Bone marrow (tissue), 2 donors: ENCODE measurements around the gene ARG1.
"Not testable (repeated sequence)": the region's sequence is repeated elsewhere in the genome, so short reads cannot be mapped to it uniquely, and the experiment has no call there.

ENCODE experiments used
- DNase-seq, 2 donors: peaks; one replicate each; lab custom pipeline; 2025; lab: John Stamatoyannopoulos, UW

Gene ARG1

DNA sequence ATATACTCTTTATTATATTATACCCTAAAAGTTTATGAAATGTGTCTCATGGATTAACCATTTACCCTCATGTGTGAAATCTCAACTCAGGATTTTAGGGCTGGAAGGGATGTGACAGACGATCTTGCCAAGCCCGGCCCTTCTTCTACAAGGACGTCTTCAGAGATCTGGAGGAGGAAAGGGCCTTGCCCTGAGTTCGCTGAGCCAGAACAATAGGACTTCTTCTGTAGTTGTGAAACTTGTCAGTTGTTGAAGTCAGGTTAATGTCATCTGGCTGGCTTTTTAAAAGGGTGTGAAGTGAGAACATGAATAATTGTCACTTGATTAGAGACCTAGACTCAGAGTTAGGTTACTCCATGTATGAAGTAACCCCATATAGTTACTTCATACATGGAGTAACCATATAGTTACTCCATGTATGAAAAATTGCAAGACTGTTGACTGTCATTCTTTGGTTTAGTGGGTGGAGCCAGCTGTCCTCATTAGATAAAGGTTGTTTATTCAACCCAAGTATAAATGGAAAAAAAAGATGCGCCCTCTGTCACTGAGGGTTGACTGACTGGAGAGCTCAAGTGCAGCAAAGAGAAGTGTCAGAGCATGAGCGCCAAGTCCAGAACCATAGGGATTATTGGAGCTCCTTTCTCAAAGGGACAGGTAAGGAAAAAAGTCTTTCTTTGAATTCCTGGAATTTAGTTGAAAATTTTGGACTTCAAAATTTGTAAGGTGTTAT, at the start of gene ARG1:
ARG1 (plus strand) TSS at position 541 of the 730 bp plus-strand sequence; CDS start at position 598, 57 bp downstream.
- DNase-seq, result no peak

- DNase-seq, result no peak
These were observed 48.9 kb upstream of the ARG1 start for GRCh38 chr6:131523988-131524673.

DNA sequence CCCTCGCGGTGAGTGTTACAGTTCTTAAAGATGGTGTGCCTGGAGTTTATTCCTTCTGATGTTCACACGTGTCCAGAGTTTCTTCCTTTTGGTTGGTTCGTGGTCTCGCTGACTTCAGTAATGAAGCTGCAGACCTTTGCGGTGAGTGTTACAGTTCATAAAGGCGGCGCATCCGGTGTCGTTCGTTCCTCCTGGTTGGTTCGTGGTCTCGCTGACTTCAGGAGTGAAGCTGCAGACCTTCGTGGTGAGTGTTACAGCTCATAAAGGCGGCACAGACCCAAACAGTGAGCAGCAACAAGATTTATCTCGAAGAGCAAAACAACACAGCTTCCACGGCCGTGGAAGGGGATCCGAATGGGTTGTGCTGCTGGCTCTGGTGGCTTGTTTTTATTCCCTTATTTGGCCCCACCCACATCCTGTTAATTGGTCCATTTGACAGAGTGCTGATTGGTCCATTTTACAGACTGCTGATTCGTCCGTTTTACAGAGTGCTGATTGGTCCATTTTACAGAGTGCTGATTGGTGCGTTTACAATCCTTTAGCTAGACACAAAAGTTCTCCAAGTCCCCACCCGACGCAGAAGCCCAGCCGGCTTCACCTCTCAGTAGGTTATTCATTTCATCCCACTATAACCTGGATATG, 48.2 kb upstream of the ARG1 start:
- DNase-seq, result no peak

GRCh38 chr6:131530936-131531335, 42.1 kb upstream of the ARG1 start:
- DNase-seq, result not testable (repeated sequence)

- DNase-seq, result not testable (repeated sequence)
These were observed 41.3 kb upstream of the ARG1 start for GRCh38 chr6:131531681-131532080.

DNA sequence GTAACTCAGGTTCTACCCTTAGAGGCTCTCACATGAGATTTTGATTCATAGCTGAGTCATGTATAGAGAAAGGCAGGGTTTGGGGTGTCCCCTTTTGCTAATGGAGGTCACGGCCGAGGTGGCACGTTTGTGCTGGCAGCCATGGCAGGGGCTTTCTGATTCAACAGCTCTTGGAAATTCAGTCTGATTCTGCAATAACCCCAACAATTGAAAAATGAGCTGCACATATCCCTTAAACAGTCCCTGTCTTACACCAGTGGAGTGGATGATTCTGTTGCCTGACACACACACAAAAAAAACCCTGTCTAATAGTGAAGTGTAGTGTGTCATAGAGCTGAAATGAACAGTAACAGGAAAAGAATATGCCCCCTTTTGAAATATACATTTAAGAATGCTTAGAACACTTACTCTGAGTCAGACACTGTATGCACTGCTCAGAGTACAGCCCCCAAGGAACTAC, 40.4 kb upstream of the ARG1 start:
- DNase-seq, result no peak

DNA sequence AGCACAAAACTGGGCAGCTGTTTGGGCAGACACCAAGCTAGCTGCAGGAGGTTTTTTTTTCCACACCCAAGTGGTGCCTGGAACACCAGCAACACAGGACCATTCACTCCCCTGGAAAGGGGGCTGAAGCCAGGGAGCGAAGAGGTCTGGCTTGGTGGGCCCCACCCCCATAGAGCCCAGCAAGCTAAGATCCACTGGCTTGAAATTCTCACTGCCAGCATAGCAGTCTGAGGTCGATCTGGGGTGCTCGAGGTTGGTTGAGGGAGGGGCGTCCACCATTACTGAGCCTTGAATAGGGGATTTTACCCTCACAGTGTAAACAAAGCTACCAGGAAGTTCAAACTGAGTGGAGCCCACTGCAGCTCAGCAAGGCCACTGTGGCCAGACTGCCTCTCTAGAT, 34.4 kb upstream of the ARG1 start:
- not testable (repeated sequence) for DNase-seq

- DNase-seq, result no peak
These were observed 27.7 kb upstream of the ARG1 start for GRCh38 chr6:131545317-131545716.

DNA sequence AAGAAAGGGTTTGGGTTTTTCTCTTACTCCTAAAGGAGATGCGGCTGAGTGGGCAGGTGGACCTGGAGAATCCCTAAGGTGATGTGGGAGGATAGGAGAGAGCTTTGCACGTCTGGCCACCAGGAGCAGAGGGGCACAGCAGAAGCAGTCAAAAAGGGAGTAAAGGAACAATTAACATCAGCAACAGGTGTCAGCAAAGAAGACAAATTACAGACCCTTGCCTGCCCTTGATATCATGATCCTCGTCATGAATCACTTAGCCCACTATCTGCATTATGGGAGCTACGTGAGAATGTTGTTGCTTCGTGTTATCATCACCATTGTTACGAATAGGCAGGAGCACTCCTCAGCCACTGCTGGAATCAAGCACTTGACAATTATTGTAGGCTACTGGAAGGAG, 25.5 kb upstream of the ARG1 start:
- no peak for DNase-seq

DNA sequence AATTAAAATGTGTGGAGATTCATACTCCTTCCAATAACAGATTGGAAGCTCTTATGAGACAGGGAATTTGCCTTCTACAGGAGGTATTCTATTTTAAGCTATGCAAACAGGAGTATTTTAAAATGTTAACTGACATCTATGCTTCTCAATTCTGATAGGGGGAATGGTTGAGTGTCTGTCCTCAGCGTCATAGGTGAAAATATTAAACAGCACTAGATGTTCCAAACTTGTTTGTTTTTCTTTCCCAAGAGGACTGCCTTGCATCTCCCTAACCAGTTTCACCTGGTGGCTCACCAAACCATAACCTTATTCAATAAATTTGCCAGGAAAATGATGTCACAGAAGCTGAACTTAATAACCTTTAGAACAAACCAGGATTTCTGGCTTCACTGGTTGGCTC, 24.6 kb upstream of the ARG1 start:
- DNase-seq, result no peak

DNA sequence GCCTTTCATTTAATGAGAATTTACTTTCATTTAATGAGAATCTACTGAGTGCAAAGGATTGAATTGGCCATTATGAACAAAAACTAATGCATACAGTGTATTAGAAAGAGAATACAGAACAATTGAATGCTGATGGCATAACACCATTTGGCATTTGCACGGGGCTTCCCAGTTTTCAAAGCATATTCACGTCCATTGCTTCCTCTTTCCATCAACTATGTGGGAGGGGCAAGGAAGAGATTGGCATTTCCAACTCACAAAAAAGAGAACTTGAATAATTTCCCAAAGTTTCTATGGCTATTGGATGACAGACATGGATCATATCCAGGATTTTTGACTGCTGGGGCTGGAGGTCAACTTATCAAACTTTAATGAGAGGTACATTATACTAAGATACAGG, 23.2 kb upstream of the ARG1 start:
- DNase-seq, result no peak

DNA sequence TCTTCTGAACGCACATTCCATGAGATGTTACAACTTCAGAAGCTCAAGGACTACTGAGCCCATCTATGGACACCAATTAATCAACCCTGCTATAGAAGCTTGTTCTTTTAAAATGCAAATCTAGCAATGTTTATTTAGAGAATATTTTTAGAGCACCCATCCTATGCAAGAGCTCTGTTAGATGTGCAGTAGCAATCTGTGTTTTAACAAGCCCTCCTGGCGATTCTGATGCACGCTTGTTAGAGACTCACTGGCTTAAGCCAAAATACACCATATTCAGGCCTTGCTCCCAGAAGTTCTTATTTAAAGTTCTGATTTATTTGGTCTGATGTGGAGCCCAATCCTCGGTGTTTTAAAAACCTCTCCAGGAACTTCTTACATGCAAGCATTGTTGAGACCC, 21.1 kb upstream of the ARG1 start:
- no peak for DNase-seq

DNA sequence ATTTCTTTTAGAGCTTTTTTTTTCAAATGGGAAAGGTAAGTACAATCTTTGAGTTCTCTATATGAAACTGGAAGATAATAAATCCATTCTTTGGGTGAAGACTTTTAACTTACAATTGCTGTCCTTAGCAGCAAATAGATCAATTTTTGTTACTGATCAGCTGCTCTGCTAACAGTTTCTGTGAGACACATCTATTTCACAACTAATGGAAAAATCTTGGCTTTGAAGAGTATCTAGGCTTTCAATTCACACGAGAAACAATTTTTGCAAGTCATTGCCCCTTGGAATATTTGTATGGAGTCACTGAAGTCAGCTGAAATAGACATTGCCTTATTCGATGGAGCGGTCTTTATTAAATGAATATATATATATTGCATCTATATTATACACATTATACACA, 20.5 kb upstream of the ARG1 start:
- no peak for DNase-seq

DNA sequence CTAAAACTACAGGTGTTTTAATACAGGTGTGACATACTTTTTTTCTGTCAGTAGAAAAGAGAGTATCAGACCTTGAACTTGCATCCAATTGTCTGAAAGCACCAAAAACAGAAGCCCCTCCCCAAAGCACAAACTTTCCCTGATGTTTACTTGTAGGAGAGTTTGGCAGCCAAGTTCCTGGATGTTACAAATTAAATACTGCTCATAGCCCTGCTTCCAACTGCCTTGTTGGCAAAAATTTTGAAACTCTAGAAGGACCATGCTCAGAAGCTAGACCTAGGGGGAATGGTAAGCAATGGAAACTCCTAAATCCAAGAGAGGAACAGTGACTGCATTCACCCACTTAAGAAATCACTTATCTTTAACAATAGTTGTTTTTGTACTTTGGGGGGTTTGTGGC, 17.0 kb upstream of the ARG1 start:
- DNase-seq, result no peak

- no peak for DNase-seq
These were observed 14.1 kb upstream of the ARG1 start for GRCh38 chr6:131558922-131559321.

DNA sequence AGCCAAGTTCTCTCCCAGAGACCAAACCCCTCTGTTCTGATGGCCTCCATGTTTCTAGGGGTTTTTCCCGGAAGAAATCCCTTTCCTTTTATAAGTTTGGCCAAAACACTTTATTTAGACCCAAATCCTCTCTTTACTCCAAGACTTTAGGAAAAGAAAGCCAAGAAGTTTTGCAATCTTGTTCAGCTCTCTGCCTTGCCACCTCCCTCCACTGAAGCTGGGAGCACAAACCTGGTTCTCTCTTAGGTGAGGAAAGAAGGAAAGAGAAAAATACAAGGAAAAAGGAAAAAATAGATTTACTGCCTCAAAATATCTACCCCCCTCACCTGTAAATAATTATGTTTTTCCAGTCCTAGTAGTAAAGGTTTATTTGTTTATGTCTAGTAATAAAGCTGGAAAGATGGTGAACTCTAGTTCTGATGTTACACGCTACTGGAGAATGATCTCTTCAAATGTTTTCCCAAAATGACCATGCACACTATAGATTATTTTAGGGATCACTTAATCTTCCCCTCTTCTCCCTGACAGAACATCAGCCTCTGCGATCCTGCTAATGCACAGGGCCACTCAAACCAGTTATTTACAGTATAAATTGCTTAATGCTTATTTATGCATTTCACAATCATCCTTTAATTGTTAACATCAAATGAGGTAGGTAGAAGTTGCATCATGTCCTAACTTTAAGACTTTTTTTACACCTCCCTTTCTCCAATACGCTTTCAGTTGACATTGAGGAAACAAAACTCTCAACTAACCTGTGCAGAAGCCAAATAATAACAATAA, 10.9 kb upstream of the ARG1 start:
- DNase-seq, result no peak

DNA sequence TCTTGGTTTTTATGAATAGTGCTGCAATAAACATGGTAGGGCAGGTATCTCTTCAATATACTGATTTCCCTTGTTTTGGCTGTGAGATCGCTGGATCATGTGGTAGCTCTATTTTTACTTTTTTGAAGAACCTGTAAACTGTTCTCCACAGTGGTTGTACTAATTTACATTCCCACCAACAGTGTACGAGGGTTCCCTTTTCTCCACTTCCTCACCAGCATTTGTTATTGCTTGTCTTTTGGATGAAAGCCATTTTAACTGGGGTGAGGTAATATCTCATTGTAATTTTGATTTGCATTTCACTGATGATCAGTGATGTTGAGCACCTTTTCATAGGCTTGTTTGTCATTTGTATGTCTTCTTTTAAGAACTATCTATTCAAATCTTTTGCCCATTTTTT, 8.0 kb upstream of the ARG1 start:
- DNase-seq, result no peak

DNA sequence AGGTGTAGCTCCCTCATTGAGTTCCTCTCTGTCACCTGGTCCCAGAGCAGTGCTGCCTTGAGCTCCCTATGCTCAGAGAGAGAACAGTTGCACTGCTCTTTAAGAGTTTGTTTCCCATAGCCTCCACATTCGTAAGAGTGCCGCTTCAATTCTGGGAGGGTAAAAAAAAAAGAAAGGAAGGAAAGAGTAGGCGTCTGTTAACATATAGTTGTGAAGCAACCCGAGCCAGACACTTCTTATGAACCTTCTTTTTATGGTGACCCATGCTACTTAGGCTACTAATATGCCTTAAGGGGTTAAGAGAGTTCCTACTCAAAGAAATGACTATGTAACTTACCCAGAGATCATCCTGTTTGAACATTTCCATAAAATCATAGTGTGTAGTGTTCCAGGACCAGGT, 4.3 kb upstream of the ARG1 start:
- DNase-seq, result no peak

DNA sequence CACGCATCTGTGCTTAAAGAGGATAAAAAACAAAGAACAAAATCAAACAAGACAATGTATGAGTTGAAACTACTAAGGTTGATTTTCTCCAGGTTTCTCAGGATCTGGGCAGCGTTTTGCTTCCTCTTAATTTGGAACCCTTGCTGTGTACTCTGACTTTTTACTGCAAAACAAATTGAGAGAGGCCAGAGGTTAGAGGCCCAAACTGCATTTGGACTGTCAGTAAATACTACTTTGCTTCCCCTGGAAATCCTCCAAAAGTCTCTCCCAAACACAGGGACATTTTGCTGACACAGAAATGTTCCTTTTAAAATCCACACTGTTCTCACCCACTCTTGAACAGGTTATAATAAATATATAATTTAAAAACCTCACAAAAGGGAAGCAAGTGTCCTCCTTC, 1.1 kb downstream of the ARG1 start:
- no peak for DNase-seq

- no peak for DNase-seq
These were observed 1.7 kb downstream of the ARG1 start for GRCh38 chr6:131574686-131575085.

GRCh38 chr6:131575834-131576478, 2.9 kb downstream of the ARG1 start:
- no peak for DNase-seq

GRCh38 chr6:131581523-131581922, 8.5 kb downstream of the ARG1 start:
- no peak for DNase-seq
